CD4-positive, alpha-beta T cell treated with Interleukin-12 subunit alpha and Interleukin-12 subunit beta, for 1 hour (primary cell): ENCODE measurements around the gene UBE2A.

ENCODE experiments used
- DNase-seq: peaks from one replicate; pipeline ENCODE4 v3.0.0-alpha.2; 2020

UBE2A gene

GRCh38 chrX:119574394-119575266 is at the start of gene UBE2A:
Gene UBE2A (plus strand): TSS chrX:119574563. CDS start chrX:119574712, 149 bp downstream.
- peak; percentile 92 for DNase-seq

GRCh38 chrX:119529345-119530276 is 44.8 kb upstream of the UBE2A start:
- no peak for DNase-seq

- DNase-seq = no peak
Measured at GRCh38 chrX:119537487-119537886, 36.9 kb upstream of the UBE2A start.

- DNase-seq = peak; percentile 5
Measured at GRCh38 chrX:119539872-119540271, 34.5 kb upstream of the UBE2A start.

- no peak for DNase-seq
Measured at GRCh38 chrX:119541188-119541587, 33.2 kb upstream of the UBE2A start.

GRCh38 chrX:119549327-119550016 is 24.9 kb upstream of the UBE2A start:
- no peak for DNase-seq

GRCh38 chrX:119552508-119552907 is 21.9 kb upstream of the UBE2A start:
- no peak for DNase-seq

GRCh38 chrX:119565107-119565663 is 9.2 kb upstream of the UBE2A start, which contains the start of gene STEEP1:
Gene STEEP1 (minus strand): TSS chrX:119565409. CDS start chrX:119565355, 54 bp downstream.
- peak; percentile 86 for DNase-seq

GRCh38 chrX:119570351-119570835 is 4.0 kb upstream of the UBE2A start:
- DNase-seq = no peak

GRCh38 chrX:119573222-119573621 is 1.1 kb upstream of the UBE2A start:
- DNase-seq = no peak

- DNase-seq = peak; percentile 6
Measured at GRCh38 chrX:119573840-119574393, 446 bp upstream of the UBE2A start.

- DNase-seq = no peak
Measured at GRCh38 chrX:119579414-119579813, 5.1 kb downstream of the UBE2A start.

- DNase-seq = no peak
Measured at GRCh38 chrX:119583431-119584059, 9.2 kb downstream of the UBE2A start.

GRCh38 chrX:119589810-119590209 is 15.4 kb downstream of the UBE2A start:
- DNase-seq = no peak

GRCh38 chrX:119602701-119603255 is 28.4 kb downstream of the UBE2A start:
- DNase-seq = no peak

GRCh38 chrX:119604766-119605463 is 30.6 kb downstream of the UBE2A start:
- peak; percentile 16 for DNase-seq

- DNase-seq = peak; percentile 54
Measured at GRCh38 chrX:119605464-119606279, 31.3 kb downstream of the UBE2A start.

GRCh38 chrX:119606280-119607017 is 32.1 kb downstream of the UBE2A start, which contains the start of gene NKRF:
Gene NKRF (minus strand): TSS chrX:119606424.
- peak; percentile 93 for DNase-seq

GRCh38 chrX:119607018-119607389 is 32.6 kb downstream of the UBE2A start:
- no peak for DNase-seq
